ENCODE data around the gene MYLK4.

GRCh38 chr6:2783188-2783963, 32.7 kb upstream of the MYLK4 start:
- TF ChIP-seq POLR2AphosphoS5 (IDR thresholded peaks at IDR 0.05; ENCODE audit: low read depth, low read length) = no peak
- TF ChIP-seq POLR2A (IDR thresholded peaks at IDR 0.05; ENCODE audit: low read depth, low read length) = no peak
- TF ChIP-seq TAF1 (IDR thresholded peaks at IDR 0.05; ENCODE audit: borderline replicate concordance, low read depth, low read length) = no peak

Measured in GM12892 (cell line).